OCI-LY1 (cell line): ENCODE results near the gene CANT1.

Experiments used
- H2AFZ ChIP-seq: fragments of 200-600 bp; sonication (generic), shearing (Covaris generic); 2 replicates; pipeline ENCODE4 v1.6.0; 2014; ENCODE audit warnings: antibody characterized with exemption, mild to moderate bottlenecking, low read length
- H3F3A ChIP-seq: fragments of 200-600 bp; sonication (generic), shearing (Covaris generic); 2 replicates; pipeline ENCODE4 v1.6.0; 2014; ENCODE audit warnings: mild to moderate bottlenecking, antibody characterized with exemption, low read length, moderate library complexity; ENCODE audit not compliant: insufficient read depth
- H3K27ac ChIP-seq: fragments of 200-600 bp; sonication (generic); 2 replicates; pipeline ENCODE4 v1.5.1; 2014; ENCODE audit warnings: low read length, mixed run types, mild to moderate bottlenecking, low read depth; ENCODE audit not compliant: poor library complexity, severe bottlenecking
- H3K27me3 ChIP-seq: fragments of 200-600 bp; sonication (generic); 2 replicates; pipeline ENCODE4 v1.6.0; 2014; ENCODE audit warnings: antibody characterized with exemption, mild to moderate bottlenecking, low read length, moderate library complexity; ENCODE audit not compliant: insufficient read depth
- H3K36me3 ChIP-seq: fragments of 200-600 bp; sonication (generic); 2 replicates; pipeline ENCODE4 v1.6.1; 2014; ENCODE audit warnings: mild to moderate bottlenecking, antibody characterized with exemption, low read length, moderate library complexity, mixed read lengths; ENCODE audit not compliant: insufficient read depth
- H3K4me1 ChIP-seq: fragments of 200-600 bp; sonication (generic); 2 replicates; pipeline ENCODE4 v1.5.1; 2014; ENCODE audit warnings: mild to moderate bottlenecking, low read length, moderate library complexity; ENCODE audit not compliant: insufficient read depth, severe bottlenecking
- H3K4me2 ChIP-seq: fragments of 200-600 bp; sonication (generic), shearing (Covaris generic); 2 replicates; pipeline ENCODE4 v1.6.1; 2014; ENCODE audit warnings: low read length
- H3K4me3 ChIP-seq: fragments of 200-600 bp; sonication (generic); 2 replicates; pipeline ENCODE4 v1.5.1; 2014; ENCODE audit warnings: low read length, low read depth, mild to moderate bottlenecking, mixed read lengths; ENCODE audit not compliant: poor library complexity, severe bottlenecking
- H3K79me2 ChIP-seq: fragments of 200-600 bp; shearing (Covaris generic); 2 replicates; pipeline ENCODE4 v1.6.1; 2016; ENCODE audit warnings: mixed run types, low read length, mixed read lengths; ENCODE audit not compliant: insufficient read depth
- H3K9ac ChIP-seq: fragments of 200-600 bp; sonication (generic), shearing (Covaris generic); 2 replicates; pipeline ENCODE4 v1.6.1; 2014; ENCODE audit warnings: mild to moderate bottlenecking, low read length, mixed read lengths
- H3K9me2 ChIP-seq: fragments of 200-600 bp; sonication (generic), shearing (Covaris generic); 2 replicates; pipeline ENCODE4 v1.6.1; 2014; ENCODE audit warnings: low read depth, mild to moderate bottlenecking, low read length, mixed read lengths
- H3K9me3 ChIP-seq: fragments of 200-600 bp; shearing (Covaris generic); 2 replicates; pipeline ENCODE4 v1.6.1; 2014; ENCODE audit warnings: low read length, mixed read lengths
- H4K20me1 ChIP-seq: fragments of 200-600 bp; sonication (generic), shearing (Covaris generic); 2 replicates; pipeline ENCODE4 v1.6.0; 2016; ENCODE audit warnings: mild to moderate bottlenecking, low read length; ENCODE audit not compliant: insufficient read depth
- CTCF ChIP-seq: fragments of 200-600 bp; sonication (generic), shearing (Covaris generic); IDR thresholded peaks from 2 replicates; pipeline ENCODE4 v1.5.1; 2017; ENCODE audit warnings: mild to moderate bottlenecking, antibody characterized with exemption, low read length, moderate library complexity, mixed read lengths
- EZH2 ChIP-seq: fragments of 200-600 bp; sonication (generic), shearing (Covaris generic); IDR thresholded peaks from 2 replicates; pipeline ENCODE4 v1.8.0; 2017; ENCODE audit warnings: borderline replicate concordance, mixed run types, mild to moderate bottlenecking, antibody characterized with exemption, low read length, moderate library complexity, mixed read lengths

Gene CANT1

GRCh38 chr17:78997881-78998280 is 11.7 kb downstream of the CANT1 start:
- TF ChIP-seq CTCF (no peak), EZH2 (no peak)
- H3K9me3 ChIP-seq = no peaks in the 10 kb centered on the region
- peaks cover 39% of the 10 kb centered on the region for H3K36me3 ChIP-seq
- no peak overlapping the region for H3K4me3 ChIP-seq
- H3K9me2 ChIP-seq = no peaks in the 10 kb centered on the region
- H4K20me1 ChIP-seq = no peaks in the 10 kb centered on the region
- no peaks in the 10 kb centered on the region for H3K79me2 ChIP-seq
- H3K27me3 ChIP-seq = no peaks in the 10 kb centered on the region
- no peak overlapping the region for H3K4me2 ChIP-seq
- no peak overlapping the region for H3K27ac ChIP-seq
- no peaks in the 10 kb centered on the region for H3K4me1 ChIP-seq
- H2AFZ ChIP-seq = no peak overlapping the region
- no peak overlapping the region for H3K9ac ChIP-seq
- H3F3A ChIP-seq = no peaks in the 10 kb centered on the region

GRCh38 chr17:78997231-78997741 is 12.3 kb downstream of the CANT1 start:
- Histone ChIP-seq H2AFZ (no peak overlapping the region), H3K9me2 (no peaks in the 10 kb centered on the region), H3K9me3 (no peaks in the 10 kb centered on the region), H3K9ac (no peak overlapping the region), H3K79me2 (no peaks in the 10 kb centered on the region), H3K27ac (no peak overlapping the region), H4K20me1 (no peaks in the 10 kb centered on the region), H3K4me1 (no peaks in the 10 kb centered on the region), H3K4me2 (no peak overlapping the region), H3K36me3 (peaks cover 45% of the 10 kb centered on the region), H3K4me3 (no peak overlapping the region), H3F3A (no peaks in the 10 kb centered on the region), H3K27me3 (no peaks in the 10 kb centered on the region)
- TF ChIP-seq EZH2 (no peak), CTCF (no peak)

- Histone ChIP-seq H3F3A (no peaks in the 10 kb centered on the region), H3K9me3 (no peaks in the 10 kb centered on the region), H3K36me3 (peaks cover 50% of the 10 kb centered on the region), H3K9ac (no peak overlapping the region), H2AFZ (no peak overlapping the region), H3K4me1 (no peaks in the 10 kb centered on the region), H3K4me2 (no peak overlapping the region), H3K27ac (no peak overlapping the region), H4K20me1 (no peaks in the 10 kb centered on the region), H3K27me3 (no peaks in the 10 kb centered on the region), H3K9me2 (no peaks in the 10 kb centered on the region), H3K79me2 (no peaks in the 10 kb centered on the region), H3K4me3 (no peak overlapping the region)
- TF ChIP-seq EZH2 (no peak), CTCF (no peak)
Measured at GRCh38 chr17:78996781-78997201, 12.8 kb downstream of the CANT1 start.
